H1 (cell line): ENCODE data around the gene BAX. TPM values are rescaled to one million over a fixed set of nuclear protein-coding genes. Genes with fewer than 3 reads are reported as not detected.

ENCODE experiments used
- CTCF ChIA-PET: fragments of 300-600 bp; sonication (Branson Sonifier 250); formaldehyde crosslinking; loops from one replicate; lab custom pipeline; 2021; ENCODE audit not compliant: partially characterized antibody; lab: Charles Lee
- POLR2A ChIA-PET: fragments of 300-600 bp; sonication (Branson Sonifier 250); formaldehyde crosslinking; loops from one replicate; lab custom pipeline; 2021; ENCODE audit warnings: inconsistent platforms; ENCODE audit not compliant: partially characterized antibody; lab: Charles Lee
- DNase-seq, 2 experiments: peaks; one replicate each; pipeline versions ENCODE4 v3.0.0 to v3.0.0-alpha.2; 2010 to 2022; ENCODE audit warnings: low spot score in 2 of 2, low read depth in 1 of 2, mixed read lengths in 1 of 2
- FAIRE-seq: peaks from 2 replicates; lab custom pipeline; 2011; peaks lifted over from hg19 to GRCh38; lab: Jason Lieb, UNC
- H2AFZ ChIP-seq: 2 replicates; pipeline ENCODE4 v1.8.1; 2012; ENCODE audit warnings: low read length, inconsistent platforms
- H2AK5ac ChIP-seq: 2 replicates; pipeline ENCODE4 v1.6.1; 2013; ENCODE audit warnings: low read depth, low read length
- H2BK120ac ChIP-seq: replicated peaks from 2 replicates; pipeline ENCODE3; 2013; ENCODE audit warnings: low read depth, low read length, inconsistent platforms
- H2BK12ac ChIP-seq: 2 replicates; pipeline ENCODE4 v1.6.1; 2013; ENCODE audit warnings: low read depth, low read length
- H2BK15ac ChIP-seq: 2 replicates; pipeline ENCODE4 v1.6.1; 2013; ENCODE audit warnings: low read length
- H2BK20ac ChIP-seq: 2 replicates; pipeline ENCODE4 v1.6.1; 2013; ENCODE audit warnings: low read length
- H2BK5ac ChIP-seq: 2 replicates; pipeline ENCODE4 v1.6.1; 2013; ENCODE audit warnings: low read depth, low read length
- H3K14ac ChIP-seq: 2 replicates; pipeline ENCODE4 v1.6.1; 2013; ENCODE audit warnings: inconsistent platforms; ENCODE audit not compliant: insufficient read length
- H3K18ac ChIP-seq: 2 replicates; pipeline ENCODE4 v1.6.1; 2013; ENCODE audit warnings: low read length; ENCODE audit errors: extremely low read depth
- H3K23ac ChIP-seq: 2 replicates; pipeline ENCODE4 v1.6.1; 2013; ENCODE audit warnings: inconsistent platforms; ENCODE audit not compliant: insufficient read length
- H3K23me2 ChIP-seq: 2 replicates; pipeline ENCODE4 v1.6.1; 2013; ENCODE audit warnings: low read depth, low read length
- H3K27ac ChIP-seq: 2 replicates; pipeline ENCODE4 v1.6.1; 2011; ENCODE audit warnings: low read depth, low read length, inconsistent platforms
- H3K27me3 ChIP-seq, 4 experiments: replicated peaks in 1 of 4; 1 replicate in 1 of 4; 2 replicates in 3 of 4; pipeline versions ENCODE4 v1.6.1 to v1.8.1; 2011 to 2013; ENCODE audit warnings: low read length in 3 of 4, mild to moderate bottlenecking in 3 of 4, inconsistent platforms in 2 of 4, mixed read lengths in 2 of 4, moderate library complexity in 1 of 4; ENCODE audit not compliant: control insufficient read depth in 3 of 4, insufficient read depth in 3 of 4; ENCODE audit errors: extremely low read depth in 1 of 4
- H3K36me3 ChIP-seq, 4 experiments: 2 replicates each; pipeline versions ENCODE4 v1.6.1 to v1.8.1; 2011 to 2013; ENCODE audit warnings: mild to moderate bottlenecking in 4 of 4, low read length in 3 of 4, moderate library complexity in 2 of 4, control low read depth in 1 of 4, inconsistent platforms in 1 of 4; ENCODE audit not compliant: insufficient read depth in 4 of 4, control insufficient read depth in 2 of 4
- H3K4ac ChIP-seq: replicated peaks from 2 replicates; pipeline ENCODE3; 2013; ENCODE audit warnings: low read length, low read depth, mixed read lengths, inconsistent platforms; ENCODE audit not compliant: insufficient read length
- H3K4me1 ChIP-seq, 4 experiments: replicated peaks in 1 of 4; 1 replicate in 1 of 4; 2 replicates in 3 of 4; pipeline versions ENCODE4 v1.6.1 to v1.8.1; 2011 to 2013; ENCODE audit warnings: low read length in 3 of 4, inconsistent platforms in 2 of 4, mixed read lengths in 1 of 4; ENCODE audit not compliant: insufficient read depth in 4 of 4, control insufficient read depth in 3 of 4
- H3K4me2 ChIP-seq, 2 experiments: 2 replicates each; pipeline versions ENCODE4 v1.6.1 to v1.8.1; 2011 to 2013; ENCODE audit warnings: low read depth in 2 of 2, low read length in 2 of 2, control low read depth in 1 of 2, inconsistent platforms in 1 of 2, mild to moderate bottlenecking in 1 of 2; ENCODE audit not compliant: insufficient read depth in 1 of 2
- H3K4me3 ChIP-seq, 4 experiments: fragments of 200-600, 300-600 bp in 1 of 4; sonication (generic), shearing (Covaris generic), sonication (Bioruptor Twin) in 1 of 4; 2 replicates each; pipeline versions ENCODE4 v1.5.1 to v1.8.1; 2011 to 2016; ENCODE audit warnings: low read length in 4 of 4, low read depth in 3 of 4, control low read depth in 2 of 4, inconsistent platforms in 2 of 4, mild to moderate bottlenecking in 2 of 4, mixed read lengths in 1 of 4, moderate library complexity in 1 of 4; ENCODE audit not compliant: insufficient read depth in 2 of 4; ENCODE audit errors: extremely low read depth in 1 of 4
- H3K56ac ChIP-seq: replicated peaks from 2 replicates; pipeline ENCODE3; 2013; ENCODE audit warnings: low read depth, mild to moderate bottlenecking, mixed read lengths, low read length, inconsistent platforms; ENCODE audit not compliant: insufficient read length
- H3K79me1 ChIP-seq: 2 replicates; pipeline ENCODE4 v1.6.1; 2013; ENCODE audit warnings: low read depth, low read length, control low read depth
- H3K79me2 ChIP-seq, 2 experiments: 2 replicates each; pipeline versions ENCODE4 v1.6.1 to v1.8.1; 2012 to 2013; ENCODE audit warnings: low read length in 2 of 2, mild to moderate bottlenecking in 2 of 2, inconsistent platforms in 1 of 2; ENCODE audit not compliant: insufficient read depth in 2 of 2, control insufficient read depth in 1 of 2
- H3K9ac ChIP-seq, 4 experiments: replicated peaks in 1 of 4; 1 replicate in 1 of 4; 2 replicates in 3 of 4; pipeline versions ENCODE4 v1.6.1 to v1.8.1; 2011 to 2013; ENCODE audit warnings: low read depth in 3 of 4, low read length in 3 of 4, control low read depth in 2 of 4, mild to moderate bottlenecking in 2 of 4, moderate library complexity in 2 of 4, inconsistent platforms in 1 of 4; ENCODE audit errors: extremely low read depth in 1 of 4
- H3K9me3 ChIP-seq, 2 experiments: 2 replicates each; pipeline versions ENCODE4 v1.6.1 to v1.8.1; 2012 to 2013; ENCODE audit warnings: mild to moderate bottlenecking in 2 of 2, moderate library complexity in 2 of 2, control low read depth in 1 of 2, inconsistent platforms in 1 of 2, low read depth in 1 of 2, low read length in 1 of 2, mixed read lengths in 1 of 2; ENCODE audit not compliant: insufficient read depth in 2 of 2
- H4K20me1 ChIP-seq, 2 experiments: replicated peaks in 1 of 2; 2 replicates each; pipeline versions ENCODE3 to v1.8.1; 2011 to 2013; ENCODE audit warnings: inconsistent platforms in 2 of 2, low read length in 2 of 2, mild to moderate bottlenecking in 1 of 2; ENCODE audit not compliant: insufficient read depth in 2 of 2, control insufficient read depth in 1 of 2
- H4K5ac ChIP-seq: 2 replicates; pipeline ENCODE4 v1.6.1; 2013; ENCODE audit warnings: low read length, low read depth, mixed read lengths, inconsistent platforms; ENCODE audit not compliant: insufficient read length
- H4K8ac ChIP-seq: 2 replicates; pipeline ENCODE4 v1.8.0; 2013; ENCODE audit warnings: mild to moderate bottlenecking, moderate library complexity, low read length, inconsistent platforms; ENCODE audit not compliant: insufficient read depth; ENCODE audit errors: extremely low read depth
- H4K91ac ChIP-seq: replicated peaks from 2 replicates; pipeline ENCODE3; 2013; ENCODE audit warnings: low read length, mixed read lengths, inconsistent platforms; ENCODE audit not compliant: insufficient read length
- BCL11A ChIP-seq, 2 experiments: IDR thresholded peaks; one replicate each; pipeline ENCODE4 v1.6.1; 2011; ENCODE audit warnings: low read depth in 2 of 2, low read length in 2 of 2, mild to moderate bottlenecking in 2 of 2
- CEBPB ChIP-seq: IDR thresholded peaks from 2 replicates; pipeline ENCODE4 v1.6.1; 2012; ENCODE audit warnings: low read depth, low read length
- EGR1 ChIP-seq: IDR thresholded peaks from 2 replicates; pipeline ENCODE4 v1.6.1; 2011; ENCODE audit warnings: low read depth, low read length, borderline replicate concordance
- EP300 ChIP-seq, 2 experiments: IDR thresholded peaks; 1 replicate in 1 of 2; 2 replicates in 1 of 2; pipeline ENCODE4 v1.6.1; 2011 to 2012; ENCODE audit warnings: low read depth in 2 of 2, low read length in 2 of 2, mild to moderate bottlenecking in 2 of 2, borderline replicate concordance in 1 of 2, inconsistent platforms in 1 of 2, moderate library complexity in 1 of 2
- JUN ChIP-seq: IDR thresholded peaks from 2 replicates; pipeline ENCODE4 v1.6.1; 2011; ENCODE audit warnings: low read depth, mild to moderate bottlenecking, improper control_type of control experiment, low read length
- KDM4A ChIP-seq: IDR thresholded peaks from one replicate; pipeline ENCODE4 v1.7.1; 2012; ENCODE audit warnings: low read depth, mild to moderate bottlenecking, moderate library complexity, low read length, inconsistent platforms; ENCODE audit not compliant: severe bottlenecking
- KDM5A ChIP-seq: fragments of 200-600 bp; IDR thresholded peaks from 2 replicates; pipeline ENCODE4 v1.7.1; 2012; ENCODE audit warnings: mild to moderate bottlenecking, low read length, inconsistent platforms, mixed read lengths
- NRF1 ChIP-seq: IDR thresholded peaks from 2 replicates; pipeline ENCODE4 v1.6.1; 2011; ENCODE audit warnings: mild to moderate bottlenecking, low read depth, low read length, improper control_type of control experiment
- RXRA ChIP-seq: IDR thresholded peaks from 2 replicates; pipeline ENCODE4 v1.6.1; 2011; ENCODE audit warnings: low read depth, mild to moderate bottlenecking, low read length, moderate library complexity; ENCODE audit not compliant: insufficient read depth
- SAP30 ChIP-seq: fragments of 300-600 bp; sonication (generic); IDR thresholded peaks from 2 replicates; pipeline ENCODE4 v1.7.1; 2012; ENCODE audit warnings: low read length, moderate library complexity, mild to moderate bottlenecking, inconsistent platforms; ENCODE audit not compliant: insufficient read depth, insufficient replicate concordance
- SP1 ChIP-seq: IDR thresholded peaks from 2 replicates; pipeline ENCODE4 v1.6.1; 2011; ENCODE audit warnings: low read depth, low read length
- TAF7 ChIP-seq: optimal IDR thresholded peaks from 2 replicates; pipeline ENCODE3; 2011; ENCODE audit warnings: low read depth, mild to moderate bottlenecking, inconsistent platforms, low read length, moderate library complexity, borderline replicate concordance
- WGBS, 2 experiments: shearing (Covaris generic) in 1 of 2; methylation state at CpG; one replicate each; pipeline versions ENCODE4 v1.1.6 to v1.1.7; 2013 to 2015; ENCODE audit warnings: low lambda C conversion rate in 2 of 2, mixed read lengths in 2 of 2, inconsistent platforms in 1 of 2, low coverage in 1 of 2, missing lambda C conversion rate in 1 of 2; ENCODE audit not compliant: insufficient replicate concordance in 2 of 2, insufficient coverage in 1 of 2, insufficient read length in 1 of 2; ENCODE audit errors: extremely low coverage in 1 of 2, missing lambda C conversion rate in 1 of 2; 5-methylcytosine and 5-hydroxymethylcytosine counted together
- polyA plus RNA-seq, 7 experiments: library from polyadenylated mRNA; depleted of rRNA in 3 of 7; stranded (reverse) in 5 of 7; unstranded in 2 of 7; fragments of >200 nt in 5 of 7; fragments of 200-250 nt in 2 of 7; gene quantifications; 1 replicate in 5 of 7; 2 replicates in 1 of 7; 4 replicates in 1 of 7; pipeline versions ENCODE4 v1.2.1 to v1.2.3, GENCODE V29; 2011 to 2013; ENCODE audit warnings: missing spikeins in 2 of 7, mixed read lengths in 2 of 7
- total RNA-seq: library from RNA; stranded (reverse); fragmentation: NEBNext Ultra II Directional; extraction: Animal tissue kit (Norgen Biotek cat#: 25700); gene quantifications from 2 replicates; pipeline ENCODE4 v1.2.1, GENCODE V29; 2021

BAX gene
- total and polyA plus RNA-seq, 2 of the 8 experiments (the other 6 are each of a cell fraction or from before 2014, with no cell fraction given), result 257 to 346 TPM

GRCh38 chr19:48925240-48925843 is 29.3 kb upstream of the BAX start:
- 81% methylated on average over 10 of the region's 11 CpGs; no CpG with 5 or more reads in 1 of the 2 experiments for WGBS, 2 experiments
- H3K27ac ChIP-seq, result no peak overlapping the region
- H2BK15ac ChIP-seq, result no peak overlapping the region
- H4K20me1 ChIP-seq, result peaks cover 0 to 2% of the 10 kb centered on the region in 2 experiments
- no peak overlapping the region for H2BK5ac ChIP-seq
- no peak overlapping the region for H2AFZ ChIP-seq
- no peaks in the 10 kb centered on the region for H3K27me3 ChIP-seq
- no peak overlapping the region for H3K9ac ChIP-seq
- no peak overlapping the region for H4K8ac ChIP-seq
- H2BK12ac ChIP-seq, result no peak overlapping the region
- no peak overlapping the region for H3K14ac ChIP-seq
- no peak overlapping the region for H4K5ac ChIP-seq
- H3K23ac ChIP-seq, result no peak overlapping the region
- no peak overlapping the region for H3K56ac ChIP-seq
- no peaks in the 10 kb centered on the region for H3K79me2 ChIP-seq
- no peaks in the 10 kb centered on the region for H3K4me1 ChIP-seq
- H3K4ac ChIP-seq, result no peak overlapping the region
- no peaks in the 10 kb centered on the region for H3K9me3 ChIP-seq
- H2BK20ac ChIP-seq, result no peak overlapping the region
- H2AK5ac ChIP-seq, result no peak overlapping the region
- POLR2A ChIA-PET, result interaction anchor here (0.5 to 6.7 kb wide), 9 partner anchors 10 to 137 kb away, joined by 3 to 29 read pairs (median 5); partner anchors contain the start of genes FTL, GYS1 and RUVBL2
- H3K79me1 ChIP-seq, result no peaks in the 10 kb centered on the region
- no peak overlapping the region for H2BK120ac ChIP-seq
- no peak for DNase-seq
- H3K4me2 ChIP-seq, result no peak overlapping the region
- no peak overlapping the region for H3K4me3 ChIP-seq
- no peak overlapping the region for H3K18ac ChIP-seq
- FAIRE-seq, result no peak
- H3K23me2 ChIP-seq, result no peaks in the 10 kb centered on the region; the same call in 1 of the 2 replicates
- H3K36me3 ChIP-seq, result peaks cover 0 to 21% (median 8%) of the 10 kb centered on the region in 4 experiments; a peak in 6 of 8 replicates
- CTCF ChIA-PET, result interaction anchor here (0.8 to 1.8 kb wide), 7 partner anchors 10 to 137 kb away, joined by 3 to 7 read pairs (median 3); no protein-coding TSS in a partner anchor
- H4K91ac ChIP-seq, result no peak overlapping the region
- no peak for TF ChIP-seq CEBPB
- no peak for TF ChIP-seq SAP30
- no peak for TF ChIP-seq KDM5A
- no peak for TF ChIP-seq JUN
- TF ChIP-seq BCL11A (IDR thresholded peaks at IDR 0.05; ENCODE audit: low read depth in 2 of 2, low read length in 2 of 2), result no peak
- no peak for TF ChIP-seq TAF7
- no peak for TF ChIP-seq KDM4A
- TF ChIP-seq NRF1, result no peak
- TF ChIP-seq SP1, result no peak
- no peak for TF ChIP-seq RXRA
- no peak for TF ChIP-seq EP300 (IDR thresholded peaks at IDR 0.05; ENCODE audit: borderline replicate concordance in 1 of 2, low read depth in 2 of 2, low read length in 2 of 2)
- no peak for TF ChIP-seq EGR1
